DMS53 (cell line): ENCODE data around the gene KRT35.
"Not testable (repeated sequence)": the region's sequence is repeated elsewhere in the genome, so short reads cannot be mapped to it uniquely, and the experiment has no call there.

Experiments used
- DNase-seq: peaks from one replicate; lab custom pipeline; 2025; lab: John Stamatoyannopoulos, UW

Gene KRT35

DNA sequence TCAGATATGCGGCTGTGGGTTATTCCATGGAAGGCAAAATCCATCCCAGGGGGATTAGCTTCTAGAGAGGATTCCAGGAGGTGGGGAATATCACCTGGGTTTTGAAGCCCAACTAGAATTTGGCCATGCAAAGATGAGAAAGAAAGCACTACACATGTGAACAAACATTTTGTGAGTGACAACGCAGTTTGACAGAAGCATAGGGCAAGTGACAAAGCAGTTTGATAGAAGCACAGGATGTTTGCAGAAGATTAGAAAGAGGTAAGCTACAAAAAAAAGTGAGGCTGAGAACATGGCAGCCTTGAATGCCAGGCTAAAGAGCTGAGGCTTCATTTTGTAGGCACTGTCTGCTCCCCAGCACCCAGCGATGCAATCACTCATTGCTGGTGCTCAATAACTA lies 27.9 kb downstream of the KRT35 start:
- no peak for DNase-seq

- peak; percentile 7 for DNase-seq
Measured at GRCh38 chr17:41452281-41452680, 28.7 kb downstream of the KRT35 start.

- no peak for DNase-seq
Measured at GRCh38 chr17:41451154-41451728, 29.7 kb downstream of the KRT35 start.

DNA sequence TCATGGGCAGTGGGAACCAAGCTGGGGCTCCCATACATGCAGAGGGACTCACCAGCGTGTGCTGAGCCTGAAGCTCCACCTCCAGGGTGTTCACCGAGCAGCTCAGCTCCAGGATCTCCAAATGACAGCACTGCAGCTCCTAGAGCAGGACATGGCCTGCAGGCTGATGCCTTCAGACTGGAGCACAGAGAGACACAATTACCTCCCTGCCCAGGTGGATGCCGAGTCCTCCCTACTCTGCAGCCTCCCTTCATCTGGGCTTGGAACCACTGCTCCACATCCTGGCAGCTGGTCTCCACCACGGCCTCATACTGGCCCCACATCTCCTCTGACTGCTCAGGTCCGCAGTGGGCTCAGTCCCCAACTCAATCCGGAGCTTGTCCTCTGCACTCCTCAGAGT lies 31.9 kb downstream of the KRT35 start:
- no peak for DNase-seq

GRCh38 chr17:41448506-41448905 lies 32.4 kb downstream of the KRT35 start:
- DNase-seq = no peak

DNA sequence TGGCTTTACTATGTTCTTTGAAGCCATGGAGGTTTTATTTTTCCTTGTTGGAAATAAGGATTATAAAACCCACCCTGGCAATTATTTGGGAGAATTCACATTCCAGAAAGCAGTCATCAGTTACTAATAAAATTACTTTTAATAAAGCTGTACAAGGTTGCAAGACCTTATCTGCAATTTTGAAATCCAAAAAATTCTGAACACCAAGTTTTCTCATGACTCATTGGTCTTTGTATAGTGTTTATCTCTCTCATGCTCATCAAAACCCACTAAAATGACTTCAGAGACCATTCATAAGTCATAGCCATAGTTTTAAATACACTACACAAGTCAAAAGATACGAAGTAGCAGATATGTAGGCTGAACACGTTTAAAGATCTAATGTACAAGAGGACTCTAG lies 34.1 kb downstream of the KRT35 start:
- no peak for DNase-seq

- DNase-seq = no peak
Measured at GRCh38 chr17:41444640-41445039, 36.3 kb downstream of the KRT35 start.

GRCh38 chr17:41444186-41444585 lies 36.8 kb downstream of the KRT35 start:
- DNase-seq = no peak

- DNase-seq = no peak
Measured at GRCh38 chr17:41442739-41443138, 38.2 kb downstream of the KRT35 start.

GRCh38 chr17:41440531-41441033 lies 40.4 kb downstream of the KRT35 start, which contains the start of gene KRT38:
KRT38 (minus strand) TSS chr17:41440983; CDS start chr17:41440921, 62 bp downstream.
- DNase-seq = no peak

DNA sequence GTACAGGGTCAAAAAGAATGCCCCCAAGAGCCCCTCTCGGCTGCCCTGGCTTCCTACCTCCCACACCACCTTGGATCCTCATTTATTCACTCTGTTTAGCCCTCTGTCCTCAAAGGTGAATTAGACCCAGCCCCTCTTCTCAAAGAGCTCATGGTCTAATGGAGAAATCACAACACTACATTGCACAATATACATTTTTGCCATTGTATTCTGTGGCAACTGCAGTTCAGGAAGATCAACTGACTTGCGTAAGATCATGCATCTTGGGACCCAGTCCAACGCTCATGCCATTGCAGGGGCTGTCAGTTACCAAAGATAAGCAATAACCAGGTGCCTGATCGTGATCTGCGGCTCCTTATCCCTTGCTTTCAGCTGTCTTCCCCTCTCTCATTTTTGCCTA lies 41.6 kb downstream of the KRT35 start:
- DNase-seq = no peak

DNA sequence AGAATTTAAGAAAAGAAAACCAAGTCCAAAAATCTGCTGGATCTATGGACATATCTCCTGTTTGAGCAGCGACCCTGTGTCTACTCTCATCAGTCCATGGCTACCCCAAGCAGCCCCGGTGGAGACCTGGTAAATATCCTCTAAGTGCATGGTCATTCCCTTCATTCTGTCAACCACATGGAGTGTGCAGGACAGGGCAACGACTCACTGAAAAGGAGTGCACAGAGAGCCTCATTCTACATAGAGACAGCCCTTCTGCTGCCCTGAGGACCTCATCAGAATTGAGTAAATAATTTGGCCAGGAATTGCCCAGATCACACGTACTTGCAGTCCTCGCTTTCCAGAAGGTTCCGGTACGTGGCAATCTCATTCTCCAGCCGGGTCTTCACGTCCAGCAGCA lies 43.2 kb downstream of the KRT35 start:
- DNase-seq = no peak

DNA sequence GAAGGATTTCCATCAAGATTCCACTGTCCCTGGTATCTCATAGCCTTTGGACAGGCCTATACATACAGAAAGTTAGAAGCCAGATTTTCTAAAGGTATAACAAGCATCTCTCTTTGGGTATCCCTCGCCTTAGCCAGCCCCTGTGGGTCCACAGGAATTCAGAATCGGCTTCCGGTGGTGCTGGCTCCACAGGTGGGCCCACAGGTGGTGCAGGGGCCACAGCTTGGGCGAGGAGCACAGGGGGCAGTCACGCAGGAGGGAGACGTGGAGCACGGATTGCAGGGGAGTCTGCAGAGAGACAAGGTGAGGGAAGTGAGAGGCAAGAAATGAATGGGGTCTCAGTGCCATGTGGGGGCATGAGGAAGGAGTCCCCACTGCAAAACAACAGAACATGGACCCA lies 43.7 kb downstream of the KRT35 start:
- no peak for DNase-seq

DNA sequence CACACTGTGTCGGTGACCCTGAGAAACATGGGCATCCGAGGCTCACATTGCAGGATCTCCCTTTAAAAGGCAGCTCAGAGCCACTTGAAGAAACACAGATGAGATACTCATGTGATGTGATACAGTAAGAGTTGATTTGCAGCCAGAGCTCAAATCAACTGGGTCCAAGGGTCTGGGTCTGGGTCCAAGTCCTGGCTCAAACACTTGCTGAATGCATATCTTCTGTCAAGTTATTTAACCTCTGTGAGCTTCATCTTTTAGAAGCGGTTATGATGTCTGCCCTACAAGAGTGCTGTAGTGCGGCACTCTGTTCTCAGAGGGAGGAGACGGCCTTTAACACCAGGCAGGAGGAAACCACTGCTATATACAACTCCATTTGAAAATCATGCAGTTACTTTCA lies 46.5 kb downstream of the KRT35 start:
- no peak for DNase-seq

DNA sequence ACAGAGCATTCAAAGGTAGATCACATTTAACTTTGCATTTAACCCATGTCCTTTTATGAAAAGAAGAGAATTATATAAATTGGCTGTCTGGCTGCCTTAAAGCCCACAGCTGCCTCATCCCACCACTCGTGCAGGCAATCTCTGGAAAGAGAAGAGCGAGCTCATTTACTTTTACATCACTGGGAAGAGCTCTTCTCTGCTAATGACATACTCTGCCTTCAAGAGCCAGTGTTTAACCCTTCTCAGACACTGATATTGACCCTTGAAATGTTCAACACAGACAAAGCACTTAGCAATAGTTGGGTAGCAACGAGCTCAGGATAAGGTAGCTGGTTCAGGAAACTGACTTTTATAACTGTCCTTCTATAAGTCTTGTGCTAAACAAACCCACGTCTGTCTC lies 46.9 kb downstream of the KRT35 start:
- no peak for DNase-seq

GRCh38 chr17:41433586-41433985 lies 47.4 kb downstream of the KRT35 start:
- no peak for DNase-seq

DNA sequence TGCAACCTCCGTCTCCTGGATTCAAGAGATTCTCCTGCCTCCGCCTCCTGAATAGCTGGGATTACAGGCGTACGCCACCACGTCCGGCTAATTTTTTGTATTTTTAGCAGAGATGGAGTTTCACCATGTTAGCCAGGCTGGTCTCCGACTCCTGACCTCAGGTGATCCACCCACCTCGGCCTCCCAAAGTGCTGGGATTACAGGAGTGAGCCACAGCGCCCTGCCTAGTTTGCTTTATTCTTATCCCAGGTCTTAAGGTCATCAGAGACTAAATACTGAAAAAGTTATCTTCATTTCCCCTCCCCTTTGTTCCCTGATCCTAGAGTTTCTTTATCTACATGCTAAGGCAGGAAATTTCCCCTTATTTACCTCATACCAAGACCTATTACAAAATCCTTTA lies 50.6 kb downstream of the KRT35 start:
- not testable (repeated sequence) for DNase-seq

GRCh38 chr17:41429667-41430066 lies 51.3 kb downstream of the KRT35 start:
- no peak for DNase-seq

DNA sequence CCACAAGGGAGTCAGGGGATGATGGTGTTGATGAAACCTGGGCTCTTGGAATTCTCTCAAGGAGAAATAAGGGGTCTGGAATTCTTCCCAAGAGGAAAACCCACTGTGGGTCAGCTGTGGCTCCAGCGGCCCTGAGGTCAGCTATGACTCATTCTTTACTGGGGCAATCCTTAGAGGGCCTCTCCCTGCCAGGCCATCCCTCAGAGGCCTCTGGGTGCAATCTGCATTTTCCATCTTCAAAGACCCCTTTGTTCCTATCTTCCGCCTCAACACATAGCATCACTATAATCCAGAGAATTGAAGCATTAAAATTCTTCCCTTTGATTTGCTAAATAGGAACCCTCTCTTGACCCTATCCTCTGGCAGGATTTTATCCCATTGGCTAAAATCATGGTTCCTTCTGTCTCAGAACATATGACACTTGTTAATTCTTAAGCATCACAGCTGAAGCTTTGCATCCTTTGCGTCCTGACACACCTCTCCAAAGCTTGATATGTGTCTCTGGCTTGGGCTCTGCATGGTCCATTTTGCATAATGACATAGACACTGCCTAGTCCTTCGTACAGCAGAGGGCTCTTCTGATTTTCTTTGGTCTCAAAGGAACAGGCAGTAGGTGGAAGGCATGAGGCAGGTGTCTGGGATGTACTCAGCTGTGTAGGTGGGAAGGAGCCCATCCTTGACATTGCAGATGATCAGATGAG lies 52.2 kb downstream of the KRT35 start:
- no peak for DNase-seq
